Spleen (tissue), 11 donors: ENCODE measurements around the gene DPT. TPM values are rescaled to one million over a fixed set of nuclear protein-coding genes. Genes with fewer than 3 reads are reported as not detected.

Experiments
- DNase-seq: peaks from one replicate; pipeline ENCODE4 v3.0.0-alpha.2; 2020
- H3K27ac ChIP-seq, 8 donors: fragments of 200-600 bp; sonication (generic) in 7 of 8; 1 replicate in 4 of 8; 2 replicates in 4 of 8; pipeline versions ENCODE4 v1.5.0 to v1.8.0; 2016 to 2021; ENCODE audit warnings: inconsistent platforms in 4 of 8, mild to moderate bottlenecking in 4 of 8, moderate library complexity in 1 of 8
- H3K27me3 ChIP-seq, 7 donors: fragments of 200-600 bp; sonication (generic) in 6 of 7; replicated peaks in 1 of 7; 1 replicate in 4 of 7; 2 replicates in 3 of 7; pipeline versions ENCODE4 v1.5.0 to v1.8.0; 2016 to 2021; ENCODE audit warnings: inconsistent platforms in 3 of 7, mild to moderate bottlenecking in 1 of 7
- H3K36me3 ChIP-seq, 6 donors: fragments of 200-600 bp; sonication (generic) in 5 of 6; 1 replicate in 4 of 6; 2 replicates in 2 of 6; pipeline versions ENCODE4 v1.5.0 to v1.8.0; 2016 to 2021; ENCODE audit warnings: inconsistent platforms in 2 of 6
- H3K4me1 ChIP-seq, 6 donors: fragments of 200-600 bp; sonication (generic) in 5 of 6; 1 replicate in 3 of 6; 2 replicates in 3 of 6; pipeline versions ENCODE4 v1.5.0 to v1.8.0; 2016 to 2021; ENCODE audit warnings: inconsistent platforms in 3 of 6
- H3K4me3 ChIP-seq, 8 donors: fragments of 200-600 bp; sonication (generic) in 7 of 8; 1 replicate in 4 of 8; 2 replicates in 4 of 8; pipeline versions ENCODE4 v1.5.0 to v1.8.0; 2016 to 2021; ENCODE audit warnings: inconsistent platforms in 4 of 8, mild to moderate bottlenecking in 4 of 8, moderate library complexity in 2 of 8
- H3K9me3 ChIP-seq, 8 donors: fragments of 200-600 bp; sonication (generic) in 7 of 8; 1 replicate in 4 of 8; 2 replicates in 4 of 8; pipeline versions ENCODE4 v1.5.0 to v1.8.0; 2016 to 2021; ENCODE audit warnings: inconsistent platforms in 4 of 8
- POLR2A ChIP-seq, 3 donors: fragments of 450-650 bp; IDR thresholded peaks; one replicate each; pipeline ENCODE4 v1.5.1; 2017; ENCODE audit warnings: antibody characterized with exemption in 3 of 3, mild to moderate bottlenecking in 1 of 3
- POLR2AphosphoS5 ChIP-seq, 3 donors: sonication (generic); formaldehyde crosslinking; IDR thresholded peaks; one replicate each; pipeline ENCODE4 v1.5.1; 2017; ENCODE audit warnings: antibody characterized with exemption in 3 of 3
- WGBS, 5 donors: extraction: QIAGEN DNeasy Blood & Tissue Kit in 3 of 5; methylation state at CpG; one replicate each; pipeline versions ENCODE4 v1.1.5 to v1.1.7; 2013 to 2018; 5-methylcytosine and 5-hydroxymethylcytosine counted together
- intact Hi-C: fragments of 100-400 bp; cut with DNase I; formaldehyde crosslinking; loops from one replicate; pipeline ENCODE4 v1.15.0; 2023; ENCODE audit warnings: low total_unique reads
- polyA plus RNA-seq, 3 donors: library from polyadenylated mRNA; stranded (reverse); fragments of 200-250 nt; gene quantifications; one replicate each; pipeline ENCODE4 v1.2.1, GENCODE V29; 2013
- total RNA-seq, 7 donors: library from RNA; depleted of rRNA in 3 of 7; stranded (reverse); fragments of >200 nt in 3 of 7; fragmentation: NEBNext Ultra II Directional in 4 of 7; extraction: Animal tissue kit (Norgen Biotek cat#: 25700) in 4 of 7; gene quantifications; one replicate each; pipeline versions ENCODE4 v1.1.0 to v1.2.1, GENCODE V29; 2016 to 2021
- TF ChIP-seq, protein P1 (sequence below), 11 experiments: fragments of 200-600 bp in 7 of 11; fragments of 450-650 bp in 4 of 11; sonication (generic) in 4 of 11; IDR thresholded peaks in 8 of 11; conservative IDR thresholded peaks in 3 of 11; 1 replicate in 7 of 11; 2 replicates in 4 of 11; pipeline versions ENCODE4 v1.4.0 to v1.8.0; 2016 to 2021; ENCODE audit warnings: antibody characterized with exemption in 11 of 11, inconsistent platforms in 4 of 11, mild to moderate bottlenecking in 1 of 11
- donor health status: healthy with polysubstance abuse.
- donor health status: DM: no; HTN: no; CAD: no; lungs with moderate emphysema.
- donor health status: DM: no; HTN: no; CAD: no.
- donor health status: Bipolar disorder and iron deficiency.
- donor health status: healthy.
- donor health status: DM: no; HTN: no; CAD: no.
- donor health status: DM: yes; HTN: yes; CAD: no.

The DPT gene
- total and polyA plus RNA-seq, 10 donors: 0.37 to 7.2 (median 0.93) TPM; not detected in 5

DNA sequence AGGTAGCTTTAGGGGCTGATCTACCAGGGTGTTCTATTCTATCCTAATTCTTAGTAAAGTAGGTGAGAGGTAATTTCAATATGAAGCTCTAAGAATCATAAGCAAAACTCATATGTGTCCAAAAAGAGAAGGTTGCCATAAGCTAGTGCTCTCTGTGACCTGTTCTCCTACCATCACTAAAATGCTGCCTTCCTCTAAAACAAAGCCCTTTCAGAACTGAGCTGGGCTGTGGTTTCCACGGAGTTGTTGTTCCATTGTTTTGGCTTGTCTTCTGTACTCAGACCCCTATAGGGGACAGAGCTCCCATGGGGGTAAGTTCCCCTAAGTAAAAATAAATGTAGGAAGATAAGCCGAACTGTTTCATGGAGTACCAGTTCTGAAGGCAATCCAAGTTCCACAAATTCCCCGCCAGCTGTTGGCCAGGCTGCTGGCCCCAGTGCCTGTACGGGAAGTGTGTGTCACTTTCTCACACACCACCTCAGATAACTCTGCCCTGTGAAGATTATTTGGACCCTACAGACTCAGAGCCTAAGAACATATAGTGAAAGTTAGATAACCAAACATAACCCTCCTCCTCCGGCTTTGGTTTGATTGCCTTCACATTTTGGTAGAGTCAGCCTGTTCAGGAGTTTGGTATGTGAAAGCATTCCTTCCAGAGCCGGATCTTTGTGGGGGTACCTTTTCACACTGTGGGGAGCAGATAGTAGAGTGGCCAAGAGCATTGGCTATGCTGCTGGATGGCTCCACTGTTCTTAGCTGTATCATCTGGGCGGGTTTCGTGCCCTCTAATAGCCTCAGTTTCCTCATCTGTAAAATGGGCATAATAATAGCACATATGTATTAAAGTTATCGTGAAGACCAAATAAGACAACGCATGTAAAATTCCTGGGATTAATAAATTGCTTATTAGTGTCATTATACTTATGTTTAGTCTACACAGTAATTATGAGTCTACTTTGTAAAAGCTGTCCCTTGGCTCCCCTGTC, 10.8 kb downstream of the DPT start:
- Histone ChIP-seq H3K4me1 (no peaks in the 10 kb centered on the region), H3K4me3 (no peak overlapping the region), H3K27me3 (peaks cover 0 to 16% (median 0%) of the 10 kb centered on the region in 7 donors), H3K27ac (no peak overlapping the region), H3K9me3 (no peaks in the 10 kb centered on the region), H3K36me3 (no peaks in the 10 kb centered on the region)
- intact Hi-C loops: no loop called here
- DNase-seq: no peak
- WGBS, 5 donors: 80 to 90% (median 84%) methylated on average over 10 of the region's 10 CpGs
- no peak for TF ChIP-seq POLR2A (IDR thresholded peaks at IDR 0.05)
- TF ChIP-seq, protein P1, sequence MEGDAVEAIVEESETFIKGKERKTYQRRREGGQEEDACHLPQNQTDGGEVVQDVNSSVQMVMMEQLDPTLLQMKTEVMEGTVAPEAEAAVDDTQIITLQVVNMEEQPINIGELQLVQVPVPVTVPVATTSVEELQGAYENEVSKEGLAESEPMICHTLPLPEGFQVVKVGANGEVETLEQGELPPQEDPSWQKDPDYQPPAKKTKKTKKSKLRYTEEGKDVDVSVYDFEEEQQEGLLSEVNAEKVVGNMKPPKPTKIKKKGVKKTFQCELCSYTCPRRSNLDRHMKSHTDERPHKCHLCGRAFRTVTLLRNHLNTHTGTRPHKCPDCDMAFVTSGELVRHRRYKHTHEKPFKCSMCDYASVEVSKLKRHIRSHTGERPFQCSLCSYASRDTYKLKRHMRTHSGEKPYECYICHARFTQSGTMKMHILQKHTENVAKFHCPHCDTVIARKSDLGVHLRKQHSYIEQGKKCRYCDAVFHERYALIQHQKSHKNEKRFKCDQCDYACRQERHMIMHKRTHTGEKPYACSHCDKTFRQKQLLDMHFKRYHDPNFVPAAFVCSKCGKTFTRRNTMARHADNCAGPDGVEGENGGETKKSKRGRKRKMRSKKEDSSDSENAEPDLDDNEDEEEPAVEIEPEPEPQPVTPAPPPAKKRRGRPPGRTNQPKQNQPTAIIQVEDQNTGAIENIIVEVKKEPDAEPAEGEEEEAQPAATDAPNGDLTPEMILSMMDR (IDR thresholded peaks at IDR 0.05 in 8 of 11, conservative IDR thresholded peaks at IDR 0.05 in 3 of 11): no peak
- TF ChIP-seq POLR2AphosphoS5 (IDR thresholded peaks at IDR 0.05): no peak

DNA sequence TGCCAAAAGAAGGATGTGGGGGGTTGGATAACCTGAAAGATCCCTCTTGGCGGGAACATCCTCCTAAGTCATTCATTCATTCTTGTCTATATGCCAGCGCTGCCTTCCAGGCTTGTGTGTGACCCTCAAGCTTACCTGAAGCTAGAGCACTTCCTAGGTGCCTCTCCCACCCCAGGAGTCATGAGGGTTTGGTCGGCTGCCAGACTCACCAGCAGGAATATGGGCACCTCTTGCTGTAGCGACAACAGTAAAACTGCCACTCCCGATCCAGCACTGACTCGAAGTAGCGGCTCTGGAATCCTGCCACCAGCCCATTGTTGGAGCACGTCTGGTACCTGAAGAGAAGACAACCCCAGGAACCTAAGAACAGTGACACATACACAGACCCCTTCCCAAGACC, 15.0 kb downstream of the DPT start:
- no peak for DNase-seq
- H3K9me3 ChIP-seq: no peaks in the 10 kb centered on the region
- no peak overlapping the region for H3K27ac ChIP-seq
- H3K4me1 ChIP-seq: no peaks in the 10 kb centered on the region
- H3K36me3 ChIP-seq: no peaks in the 10 kb centered on the region
- 90 to 96% (median 94%) methylated on average over 8 of the region's 8 CpGs for WGBS, 5 donors
- intact Hi-C loops: no loop called here
- TF ChIP-seq POLR2AphosphoS5 (IDR thresholded peaks at IDR 0.05): no peak
- TF ChIP-seq, protein P1 (IDR thresholded peaks at IDR 0.05 in 8 of 11, conservative IDR thresholded peaks at IDR 0.05 in 3 of 11): no peak
- no peak for TF ChIP-seq POLR2A (IDR thresholded peaks at IDR 0.05)
- no peaks in the 10 kb centered on the region for H3K27me3 ChIP-seq
- H3K4me3 ChIP-seq: no peak overlapping the region

DNA sequence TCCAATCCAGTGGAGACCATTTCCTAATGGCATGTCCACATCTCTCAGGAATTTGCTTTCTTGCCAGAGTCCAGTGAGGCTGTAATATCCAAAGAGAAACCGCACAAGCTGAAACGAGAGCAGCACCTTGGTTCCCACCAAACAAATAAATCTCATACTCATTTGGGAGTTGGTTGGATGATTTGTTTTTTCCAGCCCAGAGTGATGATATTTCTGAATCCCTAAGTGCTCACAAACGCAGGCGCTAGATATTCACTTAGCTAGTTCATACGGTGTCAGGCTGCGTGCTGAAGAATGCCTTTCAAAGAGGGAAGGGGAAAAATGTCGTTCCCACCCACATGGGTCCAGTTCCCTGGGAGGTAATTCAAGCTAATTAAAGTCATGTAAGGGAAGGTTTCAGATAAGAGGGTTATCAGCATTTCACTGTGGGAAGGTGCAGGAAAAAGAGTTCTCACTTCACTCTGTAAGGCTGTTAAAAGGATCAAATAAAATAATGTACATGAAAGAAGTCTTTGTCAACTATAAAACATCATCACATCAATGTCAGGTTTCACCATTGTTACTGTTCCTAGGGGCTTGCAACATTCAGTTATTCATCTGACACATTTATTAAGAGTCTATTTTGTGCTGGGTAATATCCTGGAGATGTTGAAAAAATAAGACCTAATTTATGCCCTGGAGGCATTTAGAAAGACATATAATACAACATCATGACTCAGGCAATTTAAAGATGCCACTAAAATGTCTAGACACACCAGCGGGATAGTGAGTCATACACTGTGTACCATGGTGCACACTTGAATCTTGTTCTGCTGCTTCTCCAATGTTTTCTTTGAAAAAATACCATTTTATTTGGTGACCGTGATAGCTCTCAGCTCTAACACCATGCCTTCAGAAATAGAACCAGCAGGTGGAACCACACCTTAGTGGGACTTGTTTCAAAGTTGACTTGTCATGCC, 19.3 kb downstream of the DPT start:
- Histone ChIP-seq H3K9me3 (no peaks in the 10 kb centered on the region), H3K27me3 (no peaks in the 10 kb centered on the region), H3K27ac (no peak overlapping the region), H3K36me3 (no peaks in the 10 kb centered on the region), H3K4me3 (no peak overlapping the region), H3K4me1 (no peaks in the 10 kb centered on the region)
- TF ChIP-seq POLR2A (IDR thresholded peaks at IDR 0.05): no peak
- TF ChIP-seq, protein P1 (IDR thresholded peaks at IDR 0.05 in 8 of 11, conservative IDR thresholded peaks at IDR 0.05 in 3 of 11): no peak
- no peak for TF ChIP-seq POLR2AphosphoS5 (IDR thresholded peaks at IDR 0.05)
- DNase-seq: no peak
- intact Hi-C loops: no loop called here
- 75 to 79% (median 75%) methylated on average over 9 of the region's 9 CpGs for WGBS, 5 donors
